Thoracic aorta (tissue), 2 donors: ENCODE measurements around the gene MYO18B. TPM values are rescaled to one million over a fixed set of nuclear protein-coding genes. Genes with fewer than 3 reads are reported as not detected.

Experiments
- ATAC-seq: fragments of 150-250 bp; one replicate; pipeline ENCODE4 v1.8.0; 2017; ENCODE audit warnings: low read depth; ENCODE audit not compliant: insufficient number of reproducible peaks, low FRiP score
- DNase-seq: peaks from one replicate; pipeline ENCODE4 v3.0.0-alpha.2; 2020; ENCODE audit warnings: low spot score
- H3K27ac ChIP-seq, 2 donors: fragments of 200-600 bp; sonication (generic); 1 replicate in 1 of 2; 2 replicates in 1 of 2; pipeline ENCODE4 v1.5.1; 2016; ENCODE audit warnings: mild to moderate bottlenecking in 2 of 2, moderate library complexity in 2 of 2
- H3K27me3 ChIP-seq: fragments of 200-600 bp; sonication (generic); replicated peaks from 2 replicates; pipeline ENCODE4 v1.6.0; 2016; ENCODE audit warnings: mild to moderate bottlenecking; ENCODE audit not compliant: insufficient read depth
- H3K36me3 ChIP-seq: fragments of 200-600 bp; sonication (generic); one replicate; pipeline ENCODE4 v1.5.1; 2016
- H3K4me1 ChIP-seq, 2 donors: fragments of 200-600 bp; sonication (generic); 1 replicate in 1 of 2; 2 replicates in 1 of 2; pipeline versions ENCODE4 v1.5.1 to v1.6.0; 2016; ENCODE audit warnings: low read depth in 2 of 2, mild to moderate bottlenecking in 1 of 2; ENCODE audit not compliant: control insufficient read depth in 1 of 2
- H3K4me3 ChIP-seq: fragments of 200-600 bp; sonication (generic); 2 replicates; pipeline ENCODE4 v1.5.1; 2016; ENCODE audit warnings: mild to moderate bottlenecking
- H3K9me3 ChIP-seq: fragments of 200-600 bp; sonication (generic); 2 replicates; pipeline ENCODE4 v1.5.1; 2016
- total RNA-seq, 2 donors: library from RNA; depleted of rRNA; stranded (reverse); fragments of >200 nt; gene quantifications; one replicate each; pipeline versions ENCODE4 v1.1.0 to v1.2.3, GENCODE V29; 2016
- TF ChIP-seq, protein P1 (sequence below): fragments of 200-600 bp; sonication (generic); IDR thresholded peaks from one replicate; pipeline ENCODE4 v1.5.1; 2019; ENCODE audit warnings: antibody characterized with exemption

Gene MYO18B
- total RNA-seq, 2 donors from 2014 or later: 45.6 to 73.5 TPM

DNA sequence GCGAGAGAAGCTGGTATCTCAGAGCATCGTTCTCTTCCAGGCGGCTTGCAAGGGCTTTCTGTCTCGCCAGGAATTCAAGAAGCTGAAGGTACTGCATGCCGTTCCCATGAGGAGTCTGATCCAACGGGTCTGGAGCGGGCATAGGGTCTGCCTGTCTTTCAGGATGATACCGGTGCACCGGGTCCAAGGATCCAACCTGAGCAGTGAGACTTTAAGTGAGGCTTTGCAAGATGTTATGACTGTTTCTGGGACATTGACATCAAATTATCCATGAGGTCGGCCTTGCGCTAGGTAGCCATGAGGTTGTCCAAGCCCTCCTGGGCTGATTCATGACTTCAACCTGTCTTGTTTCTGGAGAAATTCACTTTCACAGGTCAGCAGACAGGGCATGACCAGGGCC, 132.3 kb downstream of the MYO18B start:
- Histone ChIP-seq H3K4me1 (no peaks in the 10 kb centered on the region), H3K36me3 (peaks cover 32% of the 10 kb centered on the region), H3K27ac (no peak overlapping the region), H3K27me3 (no peaks in the 10 kb centered on the region), H3K9me3 (no peaks in the 10 kb centered on the region), H3K4me3 (no peak overlapping the region)
- TF ChIP-seq, protein P1, sequence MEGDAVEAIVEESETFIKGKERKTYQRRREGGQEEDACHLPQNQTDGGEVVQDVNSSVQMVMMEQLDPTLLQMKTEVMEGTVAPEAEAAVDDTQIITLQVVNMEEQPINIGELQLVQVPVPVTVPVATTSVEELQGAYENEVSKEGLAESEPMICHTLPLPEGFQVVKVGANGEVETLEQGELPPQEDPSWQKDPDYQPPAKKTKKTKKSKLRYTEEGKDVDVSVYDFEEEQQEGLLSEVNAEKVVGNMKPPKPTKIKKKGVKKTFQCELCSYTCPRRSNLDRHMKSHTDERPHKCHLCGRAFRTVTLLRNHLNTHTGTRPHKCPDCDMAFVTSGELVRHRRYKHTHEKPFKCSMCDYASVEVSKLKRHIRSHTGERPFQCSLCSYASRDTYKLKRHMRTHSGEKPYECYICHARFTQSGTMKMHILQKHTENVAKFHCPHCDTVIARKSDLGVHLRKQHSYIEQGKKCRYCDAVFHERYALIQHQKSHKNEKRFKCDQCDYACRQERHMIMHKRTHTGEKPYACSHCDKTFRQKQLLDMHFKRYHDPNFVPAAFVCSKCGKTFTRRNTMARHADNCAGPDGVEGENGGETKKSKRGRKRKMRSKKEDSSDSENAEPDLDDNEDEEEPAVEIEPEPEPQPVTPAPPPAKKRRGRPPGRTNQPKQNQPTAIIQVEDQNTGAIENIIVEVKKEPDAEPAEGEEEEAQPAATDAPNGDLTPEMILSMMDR: no peak
- DNase-seq (no peak), ATAC-seq (no peak)

DNA sequence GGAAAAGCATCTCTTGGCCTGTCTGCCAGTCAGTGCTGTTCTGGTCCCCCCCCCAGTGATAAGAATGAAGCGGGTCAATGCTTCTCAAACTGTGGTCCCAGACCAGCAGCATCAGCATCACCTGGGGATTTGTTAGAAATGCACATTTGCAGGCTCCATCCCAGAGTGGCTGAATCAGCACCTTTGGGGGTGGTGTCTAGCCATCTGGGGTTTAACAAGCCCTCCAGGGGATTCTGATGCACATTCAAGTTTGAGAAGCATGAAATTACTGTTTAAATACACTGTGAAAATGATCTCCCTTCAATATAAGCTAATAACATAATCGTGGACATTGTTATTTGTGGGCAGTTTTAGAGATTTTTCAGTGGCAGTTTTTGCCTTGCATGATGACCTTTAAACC, 133.5 kb downstream of the MYO18B start:
- no peak overlapping the region for H3K4me3 ChIP-seq
- H3K9me3 ChIP-seq: no peaks in the 10 kb centered on the region
- no peak overlapping the region for H3K27ac ChIP-seq
- ATAC-seq: no peak
- H3K4me1 ChIP-seq: no peaks in the 10 kb centered on the region
- H3K27me3 ChIP-seq: no peaks in the 10 kb centered on the region
- H3K36me3 ChIP-seq: peaks cover 25% of the 10 kb centered on the region
- TF ChIP-seq, protein P1: no peak
- DNase-seq: no peak

DNA sequence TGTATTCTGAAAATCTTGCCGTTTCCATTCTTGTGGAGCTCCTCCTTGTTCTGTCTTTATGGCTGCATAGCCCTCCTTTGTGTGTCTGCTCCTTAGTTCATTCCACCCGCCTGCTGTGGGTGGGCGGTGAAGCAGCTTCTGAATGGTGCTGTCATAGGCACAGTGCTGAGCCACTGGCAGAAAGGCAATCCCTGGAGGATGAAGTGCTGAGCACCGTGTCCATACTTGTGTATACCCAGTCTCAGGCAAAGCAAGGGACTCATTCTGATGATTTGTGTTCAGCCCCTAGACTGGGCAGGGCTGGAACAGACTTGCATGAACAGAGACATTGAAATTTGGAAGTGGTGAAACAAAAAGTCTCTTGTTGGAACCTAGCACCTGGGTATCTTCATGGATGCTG, 134.9 kb downstream of the MYO18B start:
- ATAC-seq (no peak), DNase-seq (no peak)
- Histone ChIP-seq H3K9me3 (no peaks in the 10 kb centered on the region), H3K4me1 (no peaks in the 10 kb centered on the region), H3K27me3 (no peaks in the 10 kb centered on the region), H3K36me3 (peaks cover 25% of the 10 kb centered on the region), H3K27ac (no peak overlapping the region), H3K4me3 (no peak overlapping the region)
- TF ChIP-seq, protein P1: no peak

DNA sequence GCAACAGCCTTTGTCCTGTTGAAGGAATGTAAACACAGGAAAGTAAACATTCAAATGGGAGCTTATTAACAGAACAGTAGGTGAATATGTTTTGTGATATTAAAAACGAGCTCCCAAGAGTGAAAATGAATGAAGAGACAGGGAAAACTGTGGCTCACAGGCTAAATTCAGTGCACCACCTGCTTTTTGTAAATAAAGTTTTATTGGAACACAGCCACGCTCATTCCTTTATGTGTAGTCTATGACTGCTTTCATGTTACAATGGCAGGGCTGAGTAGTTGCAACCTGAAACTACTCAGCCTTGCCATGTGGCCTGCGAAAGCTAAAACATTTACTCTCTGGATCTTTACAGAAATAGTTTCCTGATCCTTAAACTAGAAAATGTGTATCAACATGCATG, 136.9 kb downstream of the MYO18B start:
- Histone ChIP-seq H3K27me3 (no peaks in the 10 kb centered on the region), H3K4me3 (no peak overlapping the region), H3K27ac (no peak overlapping the region), H3K9me3 (no peaks in the 10 kb centered on the region), H3K4me1 (no peaks in the 10 kb centered on the region), H3K36me3 (peaks cover 31% of the 10 kb centered on the region)
- ATAC-seq (no peak), DNase-seq (no peak)
- TF ChIP-seq, protein P1: no peak

DNA sequence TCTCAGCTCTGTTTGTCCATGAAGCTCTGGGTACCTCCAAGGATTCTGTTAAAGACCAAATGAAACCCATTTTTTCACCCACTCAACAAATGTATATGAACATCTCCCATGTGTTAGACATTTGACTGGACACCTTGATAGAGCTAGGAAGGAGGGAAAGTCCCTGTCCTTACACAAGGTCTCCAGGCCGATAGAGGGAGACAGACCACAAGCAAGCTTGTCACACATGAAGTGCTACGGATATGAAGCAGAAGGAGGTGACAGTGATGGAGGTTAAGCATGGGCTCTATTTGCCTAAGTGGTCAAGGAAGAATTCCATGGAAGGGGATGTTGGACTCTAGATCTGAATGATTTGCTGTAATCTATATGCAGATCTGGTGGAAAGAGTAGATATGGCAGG, 138.5 kb downstream of the MYO18B start:
- Histone ChIP-seq H3K4me3 (no peak overlapping the region), H3K9me3 (no peaks in the 10 kb centered on the region), H3K36me3 (peaks cover 24% of the 10 kb centered on the region), H3K27ac (no peak overlapping the region), H3K4me1 (no peaks in the 10 kb centered on the region), H3K27me3 (no peaks in the 10 kb centered on the region)
- ATAC-seq: no peak
- TF ChIP-seq, protein P1: no peak
- DNase-seq: no peak
